SK-N-MC (cell line): Measurements from ENCODE around the gene MB21D2.
"Not testable (repeated sequence)": the region's sequence is repeated elsewhere in the genome, so short reads cannot be mapped to it uniquely, and the experiment has no call there.

Source experiments
- DNase-seq: peaks from one replicate; pipeline ENCODE4 v3.0.0-alpha.2; 2011; ENCODE audit warnings: low read depth, low spot score
- H3K27ac ChIP-seq: fragments of 200-600 bp; sonication (generic); 2 replicates; pipeline ENCODE4 v1.5.1; 2016; ENCODE audit warnings: mixed run types
- H3K36me3 ChIP-seq: fragments of 200-600 bp; sonication (generic); 2 replicates; pipeline ENCODE4 v1.6.1; 2017; ENCODE audit warnings: antibody characterized with exemption, low read length, mixed read lengths; ENCODE audit not compliant: insufficient read depth
- H3K4me3 ChIP-seq: fragments of 200-600 bp; sonication (generic); 2 replicates; pipeline ENCODE4 v1.5.1; 2016
- H3K9ac ChIP-seq: fragments of 200-600 bp; sonication (generic); 2 replicates; pipeline ENCODE4 v1.8.0; 2017; ENCODE audit warnings: mixed run types, mixed read lengths; ENCODE audit not compliant: insufficient read length
- H3K9me3 ChIP-seq: fragments of 200-600 bp; sonication (generic); 2 replicates; pipeline ENCODE4 v1.6.1; 2017; ENCODE audit warnings: low read depth, mild to moderate bottlenecking, antibody characterized with exemption, low read length, moderate library complexity, mixed read lengths
- EZH2 ChIP-seq: fragments of 200-600 bp; sonication (generic); IDR thresholded peaks from one replicate; pipeline ENCODE4 v1.6.1; 2017; ENCODE audit warnings: antibody characterized with exemption
- FOXP2 ChIP-seq: optimal IDR thresholded peaks from 2 replicates; pipeline ENCODE3; 2011; ENCODE audit warnings: mild to moderate bottlenecking, moderate library complexity; ENCODE audit not compliant: insufficient read depth; ENCODE audit errors: extremely low read length, control extremely low read depth
- POLR2AphosphoS5 ChIP-seq: IDR thresholded peaks from 2 replicates; pipeline ENCODE4 v1.6.1; 2012; ENCODE audit warnings: mild to moderate bottlenecking, low read depth, low read length, borderline replicate concordance

The MB21D2 gene

GRCh38 chr3:192917404-192918274, at the start of gene MB21D2:
Gene MB21D2 (minus strand): TSS chr3:192917856. CDS start chr3:192917840, 16 bp downstream.
- peak; percentile 53; the same call in 1 of the 2 replicates for TF ChIP-seq POLR2AphosphoS5
- no peak for TF ChIP-seq EZH2
- DNase-seq = no peak
- peak within 1 kb of the TSS; percentile 77 for H3K9ac ChIP-seq

DNA sequence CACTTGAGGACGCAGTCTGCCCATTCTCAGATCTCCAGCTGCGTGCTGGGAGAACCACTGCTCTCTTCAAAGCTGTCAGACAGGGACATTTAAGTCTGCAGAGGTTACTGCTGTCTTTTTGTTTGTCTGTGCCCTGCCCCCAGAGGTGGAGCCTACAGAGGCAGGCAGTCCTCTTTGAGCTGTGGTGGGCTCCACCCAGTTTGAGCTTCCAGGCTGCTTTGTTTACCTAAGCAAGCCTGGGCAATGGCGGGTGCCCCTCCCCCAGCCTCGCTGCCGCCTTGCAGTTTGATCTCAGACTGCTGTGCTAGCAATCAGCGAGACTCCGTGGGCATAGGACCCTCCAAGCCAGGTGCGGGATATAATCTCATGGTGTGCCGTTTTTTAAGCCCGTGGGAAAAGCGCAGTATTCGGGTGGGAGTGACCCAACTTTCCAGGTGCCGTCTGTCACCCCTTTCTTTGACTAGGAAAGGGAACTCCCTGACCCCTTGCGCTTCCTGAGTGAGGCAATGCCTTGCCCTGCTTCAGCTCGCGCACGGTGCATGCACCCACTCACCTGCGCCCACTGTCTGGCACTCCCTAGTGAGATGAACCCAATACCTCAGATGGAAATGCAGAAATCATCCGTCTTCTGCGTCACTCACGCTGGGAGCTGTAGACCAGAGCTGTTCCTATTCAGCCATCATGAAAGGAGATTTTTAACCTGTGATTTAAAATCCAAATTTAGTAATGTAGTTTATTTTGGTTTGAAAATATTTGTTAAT, 47.5 kb upstream of the MB21D2 start:
- not testable (repeated sequence) for H3K27ac ChIP-seq, H3K9ac ChIP-seq, H3K36me3 ChIP-seq, DNase-seq, H3K4me3 ChIP-seq, H3K9me3 ChIP-seq

More at GRCh38 chr3:192917404-192918274, at the start of gene MB21D2:
- H3K27ac ChIP-seq = peak within 1 kb of the TSS; percentile 61; the same call in 1 of the 2 replicates
- no peaks in the 10 kb centered on the region for H3K9me3 ChIP-seq
- H3K36me3 ChIP-seq = no peaks in the 10 kb centered on the region
- peak within 1 kb of the TSS; percentile 98 for H3K4me3 ChIP-seq

DNA sequence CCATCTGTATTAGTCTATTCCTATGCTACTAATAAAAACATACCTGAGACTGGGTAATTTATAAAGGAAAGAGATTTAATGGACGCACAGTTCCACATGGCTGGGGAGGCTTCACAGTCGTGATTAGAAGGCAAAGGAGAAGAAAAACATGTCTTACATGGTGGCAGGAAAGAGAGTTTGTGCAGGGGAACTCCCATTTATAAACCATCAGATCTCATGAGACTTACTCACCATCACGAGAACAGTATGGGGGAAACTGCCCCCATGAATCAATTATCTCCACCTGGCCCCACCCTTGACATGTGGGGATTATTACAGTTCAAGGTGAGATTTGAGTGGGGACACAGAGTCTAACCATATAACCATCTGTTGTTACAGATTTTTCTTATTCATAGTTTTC, 42.1 kb upstream of the MB21D2 start:
- no peak for TF ChIP-seq POLR2AphosphoS5
- no peak for TF ChIP-seq EZH2
- no peak for TF ChIP-seq FOXP2
- H3K4me3 ChIP-seq = no peak overlapping the region
- H3K9me3 ChIP-seq = no peaks in the 10 kb centered on the region
- DNase-seq = no peak
- no peaks in the 10 kb centered on the region for H3K36me3 ChIP-seq
- H3K27ac ChIP-seq = no peak overlapping the region
- H3K9ac ChIP-seq = no peak overlapping the region

- no peak for TF ChIP-seq EZH2
- H3K4me3 ChIP-seq = no peak overlapping the region
- H3K27ac ChIP-seq = no peak overlapping the region
Observed at GRCh38 chr3:192958219-192958872, 40.7 kb upstream of the MB21D2 start.

GRCh38 chr3:192957441-192958021, 39.9 kb upstream of the MB21D2 start:
- no peak overlapping the region for H3K27ac ChIP-seq

More at GRCh38 chr3:192958219-192958872, 40.7 kb upstream of the MB21D2 start:
- Histone ChIP-seq H3K9ac (no peak overlapping the region), H3K9me3 (no peaks in the 10 kb centered on the region), H3K36me3 (no peaks in the 10 kb centered on the region)
- no peak for DNase-seq

DNA sequence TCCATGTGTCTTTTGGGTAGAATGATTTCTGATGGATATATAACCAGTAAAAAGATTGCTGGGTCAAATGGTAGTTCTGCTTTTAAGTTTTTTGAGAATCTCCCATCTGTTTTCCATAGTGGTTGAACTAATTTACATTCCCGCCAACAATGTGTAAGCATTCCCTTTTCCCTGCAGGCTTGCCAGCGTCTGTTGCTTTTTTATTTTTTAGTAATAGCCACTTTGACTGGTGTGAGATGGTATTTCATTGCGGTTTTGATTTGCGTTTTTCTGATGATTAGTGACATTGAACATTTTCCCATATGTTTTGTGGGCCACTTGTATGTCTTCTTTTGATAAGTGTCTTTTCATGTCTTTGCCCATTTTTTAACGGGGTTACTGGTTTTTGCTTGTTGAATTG, 36.3 kb upstream of the MB21D2 start:
- H3K9me3 ChIP-seq = no peaks in the 10 kb centered on the region
- H3K27ac ChIP-seq = no peak overlapping the region
- no peak overlapping the region for H3K9ac ChIP-seq
- no peak for DNase-seq
- TF ChIP-seq POLR2AphosphoS5 = no peak
- no peak for TF ChIP-seq EZH2
- no peak for TF ChIP-seq FOXP2
- no peak overlapping the region for H3K4me3 ChIP-seq
- no peaks in the 10 kb centered on the region for H3K36me3 ChIP-seq

More at GRCh38 chr3:192957441-192958021, 39.9 kb upstream of the MB21D2 start:
- peak; percentile 48 for DNase-seq
- Histone ChIP-seq H3K4me3 (no peak overlapping the region), H3K36me3 (no peaks in the 10 kb centered on the region), H3K9me3 (no peaks in the 10 kb centered on the region), H3K9ac (no peak overlapping the region)
- TF ChIP-seq POLR2AphosphoS5 = no peak
- TF ChIP-seq FOXP2 = no peak
- no peak for TF ChIP-seq EZH2

DNA sequence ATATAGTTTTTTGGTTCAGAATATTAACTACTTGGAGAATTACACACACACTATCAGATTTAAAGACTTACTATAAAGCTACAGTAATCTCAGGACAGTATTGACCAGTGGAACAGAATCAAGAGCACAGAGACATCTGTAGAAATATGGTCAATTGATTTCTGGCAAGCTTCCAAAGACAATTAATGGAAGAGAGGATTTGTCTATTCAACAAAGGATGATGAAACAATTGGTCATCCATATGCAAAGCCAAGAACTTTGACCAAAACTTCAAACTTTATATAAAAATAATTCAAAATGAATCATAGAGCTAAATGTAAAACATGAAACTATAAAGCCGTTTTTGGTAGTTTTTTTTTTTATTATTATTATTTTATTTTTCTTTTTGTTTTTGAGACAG, 29.8 kb upstream of the MB21D2 start:
- no peak overlapping the region for H3K9ac ChIP-seq
- no peak overlapping the region for H3K4me3 ChIP-seq
- no peaks in the 10 kb centered on the region for H3K9me3 ChIP-seq
- no peak for TF ChIP-seq EZH2
- TF ChIP-seq FOXP2 = no peak
- no peak for DNase-seq
- no peak overlapping the region for H3K27ac ChIP-seq
- no peaks in the 10 kb centered on the region for H3K36me3 ChIP-seq

DNA sequence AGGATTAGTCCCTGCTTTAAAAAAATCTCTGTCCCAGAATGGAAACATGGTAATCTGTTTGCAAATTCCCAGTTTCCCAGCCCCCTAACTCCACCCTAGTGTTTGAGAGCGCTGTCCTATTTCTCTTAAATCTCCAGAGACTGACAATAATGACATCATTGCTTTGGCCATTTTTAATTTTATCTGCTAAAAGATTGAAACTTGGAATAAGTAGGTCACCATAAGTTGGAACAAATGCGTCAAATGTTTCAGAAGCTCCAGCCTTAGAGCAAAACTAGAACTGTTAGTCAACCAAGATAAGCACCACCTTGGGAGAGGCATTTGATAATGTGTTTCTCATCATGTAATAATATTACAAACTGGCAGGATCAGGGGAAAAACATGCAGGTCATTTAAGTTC, 25.7 kb upstream of the MB21D2 start:
- Histone ChIP-seq H3K36me3 (no peaks in the 10 kb centered on the region), H3K9ac (no peak overlapping the region), H3K9me3 (no peaks in the 10 kb centered on the region), H3K27ac (no peak overlapping the region), H3K4me3 (no peak overlapping the region)
- no peak for DNase-seq
- no peak for TF ChIP-seq FOXP2
- TF ChIP-seq EZH2 = no peak
- TF ChIP-seq POLR2AphosphoS5 = no peak
